GM23338 (cell line): Measurements from ENCODE around the gene MBOAT1.

ENCODE experiments used
- EZH2 ChIP-seq: fragments of 200-600 bp; sonication (generic); IDR thresholded peaks from one replicate; pipeline ENCODE4 v1.8.0; 2017; ENCODE audit warnings: antibody characterized with exemption, mild to moderate bottlenecking, low read depth; ENCODE audit not compliant: unreplicated experiment
- POLR2AphosphoS5 ChIP-seq: IDR thresholded peaks from 2 replicates; pipeline ENCODE4 v1.6.1; 2016; ENCODE audit warnings: antibody characterized with exemption, low read depth
- TF ChIP-seq, protein P1 (sequence below), 2 experiments: fragments of 200-600 bp in 1 of 2; sonication (generic) in 1 of 2; conservative IDR thresholded peaks; 2 replicates each; pipeline versions ENCODE4 v1.5.1 to v1.6.1; 2016 to 2017; ENCODE audit warnings: antibody characterized with exemption in 2 of 2, low read depth in 2 of 2, mild to moderate bottlenecking in 2 of 2, moderate library complexity in 1 of 2

DNA sequence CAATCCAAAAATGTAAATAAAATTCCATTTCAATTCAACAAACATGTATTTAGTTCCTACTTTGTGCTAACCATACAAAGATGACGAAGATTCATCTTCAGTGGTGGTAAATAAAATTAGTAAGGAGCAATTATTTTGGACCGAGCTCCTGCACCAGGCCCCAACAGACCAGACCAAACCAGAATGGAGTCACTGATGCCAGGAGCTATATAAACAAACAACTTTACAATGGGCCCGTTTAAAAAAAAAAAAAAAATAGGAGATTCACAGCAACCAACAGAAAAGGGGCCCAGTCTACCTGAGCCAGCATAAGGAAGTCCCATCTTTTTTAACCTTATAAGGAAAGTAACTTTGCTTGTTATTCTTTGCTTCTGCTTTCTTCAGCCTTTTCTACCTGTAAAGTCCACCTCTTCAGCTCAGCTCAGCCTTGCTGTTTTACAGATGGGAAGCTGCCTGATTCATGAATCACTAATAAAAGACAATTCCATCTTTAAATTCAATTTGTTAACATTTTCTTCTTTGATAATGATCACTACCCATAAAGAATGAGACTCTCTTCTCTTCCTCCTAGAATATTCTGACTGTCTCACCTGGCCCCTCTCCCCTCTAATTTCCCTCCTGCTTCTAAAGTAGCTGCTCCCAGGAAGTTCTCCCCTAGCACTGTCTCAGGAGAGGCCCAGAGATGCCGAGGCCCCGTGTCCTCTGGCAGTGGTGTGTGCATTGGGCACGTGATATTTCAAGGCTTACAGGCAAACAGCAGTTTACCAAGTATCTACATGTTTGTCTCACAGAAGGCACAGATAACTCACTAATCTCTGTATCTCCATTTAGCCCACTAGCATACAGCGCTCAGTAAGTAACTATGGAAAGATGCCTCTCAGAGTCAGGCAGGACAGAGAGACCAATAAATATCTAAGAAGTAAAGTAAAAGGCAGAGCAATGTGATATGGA lies 8.4 kb downstream of the MBOAT1 start:
- TF ChIP-seq, protein P1, sequence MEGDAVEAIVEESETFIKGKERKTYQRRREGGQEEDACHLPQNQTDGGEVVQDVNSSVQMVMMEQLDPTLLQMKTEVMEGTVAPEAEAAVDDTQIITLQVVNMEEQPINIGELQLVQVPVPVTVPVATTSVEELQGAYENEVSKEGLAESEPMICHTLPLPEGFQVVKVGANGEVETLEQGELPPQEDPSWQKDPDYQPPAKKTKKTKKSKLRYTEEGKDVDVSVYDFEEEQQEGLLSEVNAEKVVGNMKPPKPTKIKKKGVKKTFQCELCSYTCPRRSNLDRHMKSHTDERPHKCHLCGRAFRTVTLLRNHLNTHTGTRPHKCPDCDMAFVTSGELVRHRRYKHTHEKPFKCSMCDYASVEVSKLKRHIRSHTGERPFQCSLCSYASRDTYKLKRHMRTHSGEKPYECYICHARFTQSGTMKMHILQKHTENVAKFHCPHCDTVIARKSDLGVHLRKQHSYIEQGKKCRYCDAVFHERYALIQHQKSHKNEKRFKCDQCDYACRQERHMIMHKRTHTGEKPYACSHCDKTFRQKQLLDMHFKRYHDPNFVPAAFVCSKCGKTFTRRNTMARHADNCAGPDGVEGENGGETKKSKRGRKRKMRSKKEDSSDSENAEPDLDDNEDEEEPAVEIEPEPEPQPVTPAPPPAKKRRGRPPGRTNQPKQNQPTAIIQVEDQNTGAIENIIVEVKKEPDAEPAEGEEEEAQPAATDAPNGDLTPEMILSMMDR (conservative IDR thresholded peaks at IDR 0.05; ENCODE audit: low read depth in 2 of 2), result no peak
- TF ChIP-seq EZH2 (no peak), POLR2AphosphoS5 (no peak)
